ENCODE results near the gene ABLIM1. TPM values are rescaled to one million over a fixed set of nuclear protein-coding genes. Genes with fewer than 3 reads are reported as not detected.

ABLIM1 gene
- total and polyA plus RNA-seq, 2 of the 4 experiments (the other 2 are of a cell fraction), result 7.7 to 9.9 TPM

DNA sequence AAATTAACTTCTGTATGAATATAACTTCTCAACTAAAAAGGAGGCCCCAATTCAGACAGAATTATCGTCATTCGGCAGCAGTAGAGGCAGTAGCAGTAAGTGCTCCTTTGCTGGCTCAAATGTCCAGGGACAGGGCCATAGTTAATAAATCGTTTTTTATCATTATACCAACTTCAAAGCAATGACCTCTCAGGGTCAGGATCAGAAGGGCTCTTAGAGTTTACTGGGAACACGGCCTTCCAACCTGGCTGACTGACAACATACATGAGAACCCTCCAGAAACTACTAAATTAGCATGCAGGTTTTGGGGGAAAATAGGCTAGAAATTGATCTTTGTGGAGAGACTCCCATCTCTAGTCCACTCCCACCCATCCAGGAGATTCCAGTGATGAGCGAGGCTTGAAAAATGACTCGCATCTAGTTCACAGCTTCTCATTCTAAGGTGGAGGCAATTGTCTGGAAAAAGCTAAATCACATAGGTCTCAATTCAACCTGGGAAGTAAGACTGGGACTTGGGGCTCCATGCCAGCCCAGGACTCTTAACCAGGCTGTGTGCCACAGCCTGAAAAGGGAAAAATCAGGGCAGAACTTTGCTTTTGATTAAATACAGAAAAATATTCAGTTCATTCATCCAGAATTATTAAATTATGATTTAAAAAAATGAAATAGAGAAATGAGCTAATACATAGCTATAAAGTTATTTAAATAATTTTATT is 84.6 kb downstream of the ABLIM1 start:
- ChIA-PET POLR2A (ENCODE audit: unreplicated experiment) (no interaction called here), CTCF (no interaction called here)
- WGBS, 2 experiments (ENCODE audit: extremely low coverage in 2 of 2, insufficient read length in 1 of 2), result 67% methylated on average over 1 of the region's 6 CpGs; no CpG with 5 or more reads in 1 of the 2 experiments
- H4K20me1 ChIP-seq (ENCODE audit: insufficient read depth, low read length), result no peaks in the 10 kb centered on the region
- no peak overlapping the region for H4K5ac ChIP-seq (ENCODE audit: low read depth, low read length)
- in situ Hi-C loops (cut with MboI; ENCODE audit: low sequenced_read_pairs), result no loop called here
- H2BK5ac ChIP-seq (ENCODE audit: low read depth, low read length, poor library complexity, severe bottlenecking), result no peak overlapping the region
- intact Hi-C loops (cut with micrococcal nuclease), result no loop called here
- peaks cover 2% of the 10 kb centered on the region; the same call in 1 of the 2 replicates for H3K4me1 ChIP-seq (ENCODE audit: control insufficient read depth, insufficient read depth, low read length)
- no peak overlapping the region for H3K4ac ChIP-seq (ENCODE audit: low read depth, low read length)
- dilution Hi-C loops (cut with HindIII; ENCODE audit: low sequenced_read_pairs, unreplicated experiment), result no loop called here
- BruUV-seq (replicated peaks), result no TSS peak
- no peaks in the 10 kb centered on the region for H3K9me3 ChIP-seq (ENCODE audit: control insufficient read depth, insufficient read depth, low read length)
- H3K4me2 ChIP-seq (ENCODE audit: low read depth, low read length), result no peak overlapping the region
- no peak overlapping the region for H3K56ac ChIP-seq (ENCODE audit: extremely low read depth, insufficient read depth, low read length)
- peaks cover 3% of the 10 kb centered on the region; the same call in 1 of the 2 replicates for H3K9me1 ChIP-seq (ENCODE audit: insufficient read depth, low read length)
- H2BK15ac ChIP-seq (ENCODE audit: low read depth, low read length), result no peak overlapping the region
- ATAC-seq (ENCODE audit: low read depth), result no peak
- no peak overlapping the region for H2AFZ ChIP-seq (replicated peaks; ENCODE audit: low read length, poor library complexity)
- peaks cover 0 to 4% of the 10 kb centered on the region in 2 experiments; a peak in 1 of 4 replicates for H3K79me1 ChIP-seq (ENCODE audit: low read depth in 1 of 2, low read length in 2 of 2)
- H3K14ac ChIP-seq (replicated peaks; ENCODE audit: low read depth, low read length), result no peak overlapping the region
- H2AK5ac ChIP-seq (ENCODE audit: low read depth, low read length), result no peak overlapping the region; the same call in 1 of the 2 replicates
- no peak overlapping the region for H4K8ac ChIP-seq (ENCODE audit: low read depth in 2 of 2, low read length in 2 of 2)
- H2AK9ac ChIP-seq (replicated peaks; ENCODE audit: low read depth, low read length, poor library complexity), result no peak overlapping the region
- H3K18ac ChIP-seq (ENCODE audit: low read depth, low read length), result no peak overlapping the region
- no peak for DNase-seq
- no peaks in the 10 kb centered on the region for H3K27me3 ChIP-seq (ENCODE audit: control insufficient read depth, insufficient read depth, low read length)
- H2BK120ac ChIP-seq (ENCODE audit: low read depth, low read length), result no peak overlapping the region
- no peak overlapping the region for H3K27ac ChIP-seq (ENCODE audit: insufficient read depth, low read length)
- H3K4me3 ChIP-seq (ENCODE audit: insufficient read depth, low read depth, low read length), result no peak overlapping the region
- TF ChIP-seq, protein P1, sequence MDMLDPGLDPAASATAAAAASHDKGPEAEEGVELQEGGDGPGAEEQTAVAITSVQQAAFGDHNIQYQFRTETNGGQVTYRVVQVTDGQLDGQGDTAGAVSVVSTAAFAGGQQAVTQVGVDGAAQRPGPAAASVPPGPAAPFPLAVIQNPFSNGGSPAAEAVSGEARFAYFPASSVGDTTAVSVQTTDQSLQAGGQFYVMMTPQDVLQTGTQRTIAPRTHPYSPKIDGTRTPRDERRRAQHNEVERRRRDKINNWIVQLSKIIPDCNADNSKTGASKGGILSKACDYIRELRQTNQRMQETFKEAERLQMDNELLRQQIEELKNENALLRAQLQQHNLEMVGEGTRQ (IDR thresholded peaks at IDR 0.05; ENCODE audit: low read depth, low read length), result no peak
- TF ChIP-seq POLR2A (IDR thresholded peaks at IDR 0.05; ENCODE audit: low read depth, low read length), result no peak
- TF ChIP-seq, protein P2, sequence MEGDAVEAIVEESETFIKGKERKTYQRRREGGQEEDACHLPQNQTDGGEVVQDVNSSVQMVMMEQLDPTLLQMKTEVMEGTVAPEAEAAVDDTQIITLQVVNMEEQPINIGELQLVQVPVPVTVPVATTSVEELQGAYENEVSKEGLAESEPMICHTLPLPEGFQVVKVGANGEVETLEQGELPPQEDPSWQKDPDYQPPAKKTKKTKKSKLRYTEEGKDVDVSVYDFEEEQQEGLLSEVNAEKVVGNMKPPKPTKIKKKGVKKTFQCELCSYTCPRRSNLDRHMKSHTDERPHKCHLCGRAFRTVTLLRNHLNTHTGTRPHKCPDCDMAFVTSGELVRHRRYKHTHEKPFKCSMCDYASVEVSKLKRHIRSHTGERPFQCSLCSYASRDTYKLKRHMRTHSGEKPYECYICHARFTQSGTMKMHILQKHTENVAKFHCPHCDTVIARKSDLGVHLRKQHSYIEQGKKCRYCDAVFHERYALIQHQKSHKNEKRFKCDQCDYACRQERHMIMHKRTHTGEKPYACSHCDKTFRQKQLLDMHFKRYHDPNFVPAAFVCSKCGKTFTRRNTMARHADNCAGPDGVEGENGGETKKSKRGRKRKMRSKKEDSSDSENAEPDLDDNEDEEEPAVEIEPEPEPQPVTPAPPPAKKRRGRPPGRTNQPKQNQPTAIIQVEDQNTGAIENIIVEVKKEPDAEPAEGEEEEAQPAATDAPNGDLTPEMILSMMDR (conservative IDR thresholded peaks at IDR 0.05; ENCODE audit: low read depth, low read length), result no peak
- TF ChIP-seq CHD1 (IDR thresholded peaks at IDR 0.05; ENCODE audit: low read depth, low read length), result no peak
- TF ChIP-seq BHLHE40 (IDR thresholded peaks at IDR 0.05; ENCODE audit: low read depth, low read length), result no peak
- TF ChIP-seq FOS (IDR thresholded peaks at IDR 0.05; ENCODE audit: low read depth, low read length), result no peak
- TF ChIP-seq, protein P3, sequence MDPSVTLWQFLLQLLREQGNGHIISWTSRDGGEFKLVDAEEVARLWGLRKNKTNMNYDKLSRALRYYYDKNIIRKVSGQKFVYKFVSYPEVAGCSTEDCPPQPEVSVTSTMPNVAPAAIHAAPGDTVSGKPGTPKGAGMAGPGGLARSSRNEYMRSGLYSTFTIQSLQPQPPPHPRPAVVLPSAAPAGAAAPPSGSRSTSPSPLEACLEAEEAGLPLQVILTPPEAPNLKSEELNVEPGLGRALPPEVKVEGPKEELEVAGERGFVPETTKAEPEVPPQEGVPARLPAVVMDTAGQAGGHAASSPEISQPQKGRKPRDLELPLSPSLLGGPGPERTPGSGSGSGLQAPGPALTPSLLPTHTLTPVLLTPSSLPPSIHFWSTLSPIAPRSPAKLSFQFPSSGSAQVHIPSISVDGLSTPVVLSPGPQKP (IDR thresholded peaks at IDR 0.05; ENCODE audit: borderline replicate concordance, low read depth, low read length), result no peak
- no peak for TF ChIP-seq RAD21 (IDR thresholded peaks at IDR 0.05; ENCODE audit: low read length)
- TF ChIP-seq SMC3 (IDR thresholded peaks at IDR 0.05; ENCODE audit: low read depth, low read length), result no peak
- TF ChIP-seq RFX5 (IDR thresholded peaks at IDR 0.05; ENCODE audit: low read depth, low read length), result no peak
- TF ChIP-seq CEBPB (IDR thresholded peaks at IDR 0.05; ENCODE audit: low read depth, low read length), result no peak
- H2BK20ac ChIP-seq (ENCODE audit: low read depth, low read length), result no peak overlapping the region
- no peak overlapping the region for H4K91ac ChIP-seq (ENCODE audit: insufficient read depth, low read depth, low read length)
- H3K9ac ChIP-seq (ENCODE audit: low read depth, low read length), result no peak overlapping the region
- no peak overlapping the region for H3K23ac ChIP-seq (ENCODE audit: low read depth, low read length)
- H3K36me3 ChIP-seq (ENCODE audit: control insufficient read depth, insufficient read depth, low read length), result no peaks in the 10 kb centered on the region

Data from IMR-90 (cell line).